GM12865 (cell line): Measurements from ENCODE around the gene CNIH1.

Experiments used
- DNase-seq: peaks from one replicate; pipeline ENCODE4 v3.0.0; 2010; ENCODE audit warnings: low read depth
- H3K4me3 ChIP-seq: 2 replicates; pipeline ENCODE4 v1.5.1; 2011; ENCODE audit warnings: mild to moderate bottlenecking, low read depth, low read length, control low read depth
- CTCF ChIP-seq: IDR thresholded peaks from 2 replicates; pipeline ENCODE4 v1.5.1; 2011; ENCODE audit warnings: low read length, control low read depth, low read depth, inconsistent platforms; ENCODE audit not compliant: insufficient read depth; ENCODE audit errors: missing control alignments

The CNIH1 gene

GRCh38 chr14:54478636-54479215 is 37.6 kb upstream of the CNIH1 start:
- no peak for TF ChIP-seq CTCF
- H3K4me3 ChIP-seq, result no peak overlapping the region
- no peak for DNase-seq

GRCh38 chr14:54475911-54476310 is 34.7 kb upstream of the CNIH1 start:
- DNase-seq, result no peak
- no peak overlapping the region for H3K4me3 ChIP-seq
- TF ChIP-seq CTCF, result no peak

GRCh38 chr14:54475187-54475899 is 34.2 kb upstream of the CNIH1 start:
- no peak for TF ChIP-seq CTCF
- DNase-seq, result no peak
- H3K4me3 ChIP-seq, result no peak overlapping the region

GRCh38 chr14:54474232-54474793 is 33.1 kb upstream of the CNIH1 start:
- no peak overlapping the region for H3K4me3 ChIP-seq
- DNase-seq, result no peak
- no peak for TF ChIP-seq CTCF

- DNase-seq, result no peak
- H3K4me3 ChIP-seq, result no peak overlapping the region
- TF ChIP-seq CTCF, result no peak
Observed at GRCh38 chr14:54472315-54472714, 31.1 kb upstream of the CNIH1 start.

- TF ChIP-seq CTCF, result no peak
- no peak for DNase-seq
- H3K4me3 ChIP-seq, result no peak overlapping the region
Observed at GRCh38 chr14:54471641-54472040, 30.5 kb upstream of the CNIH1 start.
